Hematopoietic multipotent progenitor cell (in vitro differentiated cells): ENCODE results near the gene ATOH8. TPM values are rescaled to one million over a fixed set of nuclear protein-coding genes. Genes with fewer than 3 reads are reported as not detected.

Experiments
- DNase-seq, 3 donors: peaks; one replicate each; pipeline ENCODE4 v3.0.0-alpha.2; 2011 to 2015; ENCODE audit warnings: low read depth in 2 of 3, low spot score in 2 of 3
- total RNA-seq: library from RNA; depleted of rRNA; stranded (reverse); fragments of >200 nt; gene quantifications from one replicate; pipeline ENCODE4 v1.2.3, GENCODE V29; 2012

ATOH8 gene
- total RNA-seq, 1 donor = under 0.01 TPM

DNA sequence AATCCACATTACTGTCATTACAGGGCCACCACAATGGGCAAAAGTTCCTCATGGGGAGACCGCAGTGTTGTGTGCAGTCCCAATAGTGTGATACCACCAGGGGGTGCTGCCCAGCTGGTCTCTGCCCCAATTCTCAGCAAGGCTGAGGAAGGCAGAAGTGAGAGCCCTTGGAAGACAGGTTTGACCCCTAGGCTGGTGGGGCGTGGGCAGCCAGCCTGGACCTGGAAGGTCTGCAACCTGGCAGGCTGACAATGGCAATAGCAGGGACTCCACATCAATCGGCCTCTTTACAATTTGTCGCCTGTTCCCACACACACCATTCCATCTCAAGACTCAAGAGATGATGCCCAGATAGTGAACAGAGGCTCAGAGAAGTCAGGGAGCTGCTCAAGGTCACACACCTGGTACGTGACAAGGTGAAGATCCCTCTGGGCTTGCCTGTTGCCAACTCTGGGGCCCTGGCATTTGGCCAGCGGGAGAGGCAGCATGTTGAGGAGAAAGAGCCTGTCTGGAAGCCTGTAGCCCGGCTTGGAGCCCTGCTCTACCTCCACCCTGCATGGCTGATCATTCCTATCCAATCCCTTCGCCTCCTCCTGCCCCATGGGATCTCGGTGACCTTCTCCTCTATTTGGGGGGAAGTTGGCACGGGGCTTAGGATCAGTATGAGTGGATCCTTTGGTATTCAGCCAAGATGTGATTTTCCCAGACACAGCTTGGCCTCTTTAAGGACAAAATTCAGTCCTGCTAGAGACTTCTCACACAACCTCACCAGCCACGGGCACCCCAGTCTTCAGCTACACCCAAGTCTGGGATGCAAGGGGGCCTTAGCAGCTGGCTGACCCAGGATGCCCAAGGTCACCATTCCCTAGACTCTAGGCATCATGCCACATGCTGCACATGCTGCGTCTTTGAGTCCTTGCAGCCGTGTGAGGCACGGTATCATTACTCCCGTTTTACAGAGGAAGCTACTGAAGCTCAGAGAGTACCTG is 2.9 kb upstream of the ATOH8 start:
- peak; percentile 13 to 82 (median 73) for DNase-seq

DNA sequence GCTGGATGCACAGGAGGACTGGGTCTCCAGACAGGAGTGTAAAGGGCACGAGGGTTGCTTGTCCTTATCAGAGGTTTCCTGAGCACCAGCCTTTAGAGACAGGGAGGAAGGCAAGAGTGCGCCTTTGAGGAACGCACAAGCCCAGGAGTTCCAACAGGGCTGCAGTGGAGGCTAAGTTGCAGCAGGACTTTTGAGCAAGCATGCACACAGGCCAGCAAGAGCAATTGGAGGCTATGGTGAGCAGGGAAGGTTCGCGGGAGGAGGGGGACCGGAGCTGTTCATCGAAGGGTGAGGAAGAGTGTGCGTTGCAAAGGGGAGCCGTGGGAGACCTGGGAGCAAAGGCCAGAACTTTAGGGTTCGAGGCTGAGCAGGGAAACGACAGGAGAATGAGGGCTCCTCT is 2.2 kb upstream of the ATOH8 start:
- DNase-seq = peak in 1 of 3 donors; percentile 18

DNA sequence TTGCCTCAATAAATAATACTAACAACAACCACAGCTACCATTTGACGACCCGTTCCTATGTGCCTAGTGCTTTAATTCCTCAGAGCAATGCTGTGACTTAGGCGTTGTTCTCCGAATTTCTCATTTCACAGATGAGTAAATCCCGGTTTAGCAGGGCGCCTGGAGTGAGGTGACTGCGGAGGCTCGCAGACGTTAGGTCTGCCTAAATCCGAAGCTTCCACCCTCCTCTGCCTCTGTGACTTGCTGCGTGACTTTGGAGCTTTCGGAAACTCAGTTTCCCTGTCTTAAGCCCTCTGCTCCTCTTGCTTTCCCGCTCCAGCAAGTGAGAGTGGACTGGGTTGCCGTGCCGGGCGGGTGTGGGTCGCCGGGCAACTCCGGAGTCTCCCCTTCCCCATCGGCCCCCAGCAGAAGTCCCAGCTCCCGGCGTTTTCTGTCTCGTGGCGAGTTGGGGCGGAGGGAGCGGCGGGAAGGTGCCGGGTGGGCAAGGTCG is 711 bp upstream of the ATOH8 start:
- no peak for DNase-seq

DNA sequence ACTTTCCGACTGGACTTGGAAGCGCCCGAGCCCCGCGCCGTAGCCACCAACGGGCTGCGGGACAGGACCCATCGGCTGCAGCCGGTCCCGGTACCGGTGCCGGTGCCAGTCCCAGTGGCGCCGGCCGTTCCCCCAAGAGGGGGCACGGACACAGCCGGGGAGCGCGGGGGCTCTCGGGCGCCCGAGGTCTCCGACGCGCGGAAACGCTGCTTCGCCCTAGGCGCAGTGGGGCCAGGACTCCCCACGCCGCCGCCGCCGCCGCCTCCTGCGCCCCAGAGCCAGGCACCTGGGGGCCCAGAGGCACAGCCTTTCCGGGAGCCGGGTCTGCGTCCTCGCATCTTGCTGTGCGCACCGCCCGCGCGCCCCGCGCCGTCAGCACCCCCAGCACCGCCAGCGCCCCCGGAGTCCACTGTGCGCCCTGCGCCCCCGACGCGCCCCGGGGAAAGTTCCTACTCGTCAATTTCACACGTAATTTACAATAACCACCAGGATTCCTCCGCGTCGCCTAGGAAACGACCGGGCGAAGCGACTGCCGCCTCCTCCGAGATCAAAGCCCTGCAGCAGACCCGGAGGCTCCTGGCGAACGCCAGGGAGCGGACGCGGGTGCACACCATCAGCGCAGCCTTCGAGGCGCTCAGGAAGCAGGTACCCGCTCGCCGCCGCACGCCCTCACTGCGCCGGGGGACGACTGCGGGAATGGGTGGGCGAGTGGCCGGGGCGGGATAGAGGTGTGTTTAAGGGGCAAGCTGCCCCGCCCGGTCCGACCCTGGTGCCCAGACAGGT is 713 bp downstream of the ATOH8 start:
- peak in 2 of 3 donors; percentile 48 to 55 for DNase-seq

DNA sequence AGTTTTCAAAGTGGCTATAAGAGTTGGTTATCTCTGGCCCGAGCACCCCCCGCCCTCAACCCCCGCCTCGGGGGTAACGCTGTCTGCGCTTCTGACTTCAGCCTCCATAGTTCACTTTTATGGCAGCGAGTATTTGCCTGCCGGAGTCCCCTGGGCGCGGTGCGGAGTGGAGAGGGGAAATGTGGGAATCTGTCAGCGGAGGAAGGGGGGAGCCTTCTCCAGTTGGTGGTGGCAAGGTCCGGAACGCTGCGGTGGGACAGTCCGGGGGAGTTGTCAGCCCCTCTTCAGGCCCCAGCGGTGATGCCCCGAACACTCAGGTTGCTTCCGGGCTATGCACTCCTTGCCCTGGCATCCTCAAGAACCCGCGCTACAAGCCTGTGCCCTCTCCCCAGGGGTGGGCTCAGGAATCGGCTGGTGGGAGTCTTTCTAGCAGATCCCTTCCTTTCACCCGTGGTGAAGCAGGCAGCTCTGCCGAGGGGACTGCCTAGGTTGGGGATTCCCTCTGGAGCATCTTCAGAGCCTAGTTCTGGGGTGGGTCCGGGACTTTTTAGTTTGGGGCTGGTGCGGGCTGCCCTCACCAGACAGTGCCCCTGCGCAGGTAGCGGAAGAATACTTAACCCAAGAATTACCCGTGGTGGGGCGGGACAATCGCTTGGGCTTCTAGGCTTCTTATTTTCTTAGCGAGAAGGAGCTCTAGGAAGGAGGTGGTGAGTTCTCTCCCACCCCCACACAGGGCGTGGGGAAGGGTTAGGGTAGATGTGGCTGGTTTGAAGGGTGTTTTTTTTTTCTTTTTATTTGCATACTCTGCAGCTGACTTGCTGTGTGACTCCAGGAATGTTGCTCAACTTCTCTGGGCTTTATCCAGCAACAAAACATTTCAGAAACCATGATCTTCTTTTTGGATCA is 1.6 kb downstream of the ATOH8 start:
- DNase-seq = no peak

DNA sequence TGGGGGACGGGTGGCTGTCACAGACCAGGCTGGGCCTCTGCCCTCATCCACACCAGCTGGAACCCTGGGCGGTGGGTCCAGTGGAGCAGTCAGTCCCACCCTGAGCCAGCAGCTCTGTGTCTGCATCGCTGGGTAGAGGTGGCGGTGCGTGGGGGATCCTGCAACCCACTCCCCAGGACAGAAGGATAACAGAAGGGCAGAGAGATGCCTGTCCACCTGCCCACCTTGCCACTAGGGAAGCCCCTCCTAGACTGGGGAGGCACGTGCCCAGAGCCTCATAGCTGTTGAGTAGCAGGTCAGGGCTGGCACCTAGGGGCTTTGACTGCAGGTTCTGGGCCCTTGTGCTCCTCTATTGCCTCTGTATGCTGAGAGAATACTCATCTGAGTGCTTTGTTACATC is 2.4 kb downstream of the ATOH8 start:
- no peak for DNase-seq

DNA sequence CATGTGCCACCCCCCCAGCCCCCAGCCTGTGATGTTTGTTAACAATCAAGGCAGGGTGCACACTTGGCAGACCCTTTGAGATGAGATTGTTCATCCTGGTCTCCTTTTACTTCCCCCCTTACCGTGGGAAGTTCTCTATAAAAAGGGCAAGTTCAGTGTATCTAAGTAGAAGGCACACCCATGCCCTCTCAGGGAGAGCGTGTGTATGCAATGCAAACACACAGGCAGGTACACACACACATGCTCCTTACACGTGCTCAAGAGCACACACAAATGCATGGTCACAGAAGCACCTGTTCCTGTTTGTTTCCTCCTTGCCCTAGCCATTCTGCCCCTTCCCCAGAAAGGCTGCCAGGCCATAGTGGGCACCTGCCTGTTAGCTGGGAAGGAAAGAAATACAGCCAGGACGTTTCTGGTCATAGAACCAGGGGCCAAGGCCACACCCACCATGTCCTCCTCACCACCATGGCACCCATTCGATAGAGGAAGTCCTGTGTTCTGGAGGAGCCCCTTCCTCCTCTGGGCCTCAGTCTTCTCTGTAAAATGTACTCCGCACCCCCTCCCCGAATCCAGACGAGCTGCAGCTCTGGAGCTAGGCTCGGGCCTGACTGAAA is 3.1 kb downstream of the ATOH8 start:
- DNase-seq = no peak

DNA sequence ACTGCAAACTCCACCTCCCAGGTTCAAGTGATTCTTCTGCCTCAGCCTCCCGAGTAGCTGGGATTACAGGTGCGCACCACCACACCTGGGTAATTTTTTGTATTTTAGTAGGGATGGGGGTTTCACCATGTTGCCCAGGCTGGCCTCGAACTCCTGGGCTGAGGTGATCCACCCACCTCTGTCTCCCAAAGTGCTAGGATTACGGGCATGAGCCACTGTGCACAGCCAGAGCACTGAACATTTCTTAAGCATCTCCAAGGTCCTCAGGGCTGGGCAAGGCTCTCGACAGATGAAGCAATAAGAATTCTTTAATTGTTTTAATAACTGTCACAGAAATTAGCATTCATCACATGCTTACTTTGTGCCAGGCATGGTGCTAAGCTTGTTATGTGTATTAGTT is 4.1 kb downstream of the ATOH8 start:
- DNase-seq = no peak

DNA sequence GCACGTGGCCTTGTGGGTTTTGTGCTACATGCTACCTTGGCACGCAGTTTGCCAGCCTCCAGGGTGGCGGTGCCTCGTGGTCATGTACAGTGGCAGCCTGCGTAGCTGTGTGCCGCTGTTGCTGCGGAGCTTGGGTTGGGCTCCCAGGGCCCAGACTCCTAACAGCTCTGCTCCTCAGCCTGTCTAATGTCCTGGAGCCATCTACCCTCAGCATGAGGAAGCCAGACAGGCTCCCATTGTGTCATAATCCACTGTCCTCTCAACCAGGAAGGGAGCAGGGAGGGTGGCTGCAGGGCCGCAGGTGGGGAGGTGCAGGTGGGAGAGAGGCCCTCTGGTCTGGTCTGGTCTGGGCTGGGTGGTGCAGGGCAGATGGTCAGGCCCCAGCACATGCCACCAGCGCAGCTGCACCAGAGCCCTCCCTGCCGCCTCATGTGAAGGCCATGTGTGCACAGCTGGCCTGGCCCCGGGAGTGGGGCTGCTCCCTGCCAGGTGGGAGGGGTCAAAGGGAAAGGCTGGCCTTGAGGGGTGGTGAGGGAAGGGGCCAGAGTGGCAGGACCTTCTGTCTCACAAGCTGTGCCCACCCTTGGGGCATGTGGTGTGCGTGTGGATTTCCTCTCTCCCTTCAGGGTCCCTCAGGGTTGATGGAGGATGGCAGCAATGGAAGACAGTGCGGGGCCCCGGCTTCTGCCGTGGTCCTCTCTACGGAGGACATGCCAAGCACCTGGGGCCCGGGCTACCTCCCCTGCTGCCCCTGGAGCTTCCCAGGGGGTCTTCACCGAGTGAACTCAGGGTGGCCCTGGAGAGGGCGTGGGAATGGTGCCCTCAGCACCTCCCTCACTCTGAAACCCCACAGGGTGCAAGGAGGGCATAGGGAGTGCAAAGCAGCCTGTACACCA is 4.8 kb downstream of the ATOH8 start:
- DNase-seq = no peak

DNA sequence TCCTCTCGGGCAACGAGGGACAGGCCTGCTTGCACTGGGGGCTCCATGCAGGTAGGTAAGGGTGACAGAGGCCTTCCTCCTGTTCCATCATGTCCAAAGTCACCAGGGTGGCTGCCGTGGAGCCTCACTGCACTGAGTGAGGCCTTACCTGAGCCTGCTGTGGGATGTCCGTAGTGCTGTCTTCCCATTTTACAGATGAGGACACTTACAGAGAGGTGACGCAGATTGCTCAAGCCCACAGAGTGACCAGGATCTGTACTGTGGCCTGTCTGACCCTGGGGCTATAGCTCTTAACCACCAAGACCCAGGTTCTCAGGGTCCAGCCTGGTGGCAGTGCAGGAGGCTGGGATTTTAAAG is 5.4 kb downstream of the ATOH8 start:
- DNase-seq = no peak

DNA sequence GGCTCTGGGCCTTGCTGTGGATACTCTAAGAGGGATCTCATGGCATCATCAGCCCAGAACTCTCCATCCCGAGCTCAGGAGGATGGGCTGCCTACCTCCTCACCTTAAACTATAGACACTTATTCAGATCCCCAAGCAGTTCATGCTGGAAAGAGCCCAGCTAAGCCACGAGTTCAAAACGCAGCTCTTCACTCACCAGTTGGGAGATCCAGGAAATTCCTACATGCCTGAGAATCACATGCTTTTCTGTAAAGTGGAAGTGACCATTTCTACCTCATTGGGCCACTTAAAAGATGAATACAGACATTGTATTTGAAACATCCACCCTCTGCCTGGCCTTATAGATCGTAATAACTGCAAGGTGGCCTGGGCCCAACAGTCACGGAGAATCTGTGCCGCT is 6.6 kb downstream of the ATOH8 start:
- DNase-seq = no peak

DNA sequence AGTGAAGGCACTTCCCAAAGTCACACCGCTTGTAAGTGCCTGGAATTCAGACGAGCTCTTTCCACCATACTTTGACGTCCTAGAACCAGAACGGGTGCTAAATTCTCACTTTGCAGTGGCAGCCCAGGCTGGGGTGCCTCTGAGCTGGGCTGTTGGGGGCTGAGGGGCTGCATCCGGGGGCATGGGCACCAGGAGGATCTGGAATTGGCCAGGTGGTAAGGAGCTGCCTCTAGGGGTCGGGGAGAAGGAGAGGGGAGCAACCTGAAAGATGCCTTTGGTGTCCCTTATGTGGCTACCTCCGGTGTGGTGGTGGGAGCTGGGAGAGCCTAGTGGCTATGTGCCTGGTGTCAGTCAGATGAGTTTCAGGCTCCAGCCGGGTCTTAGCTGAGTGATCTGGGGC is 7.1 kb downstream of the ATOH8 start:
- DNase-seq = no peak

DNA sequence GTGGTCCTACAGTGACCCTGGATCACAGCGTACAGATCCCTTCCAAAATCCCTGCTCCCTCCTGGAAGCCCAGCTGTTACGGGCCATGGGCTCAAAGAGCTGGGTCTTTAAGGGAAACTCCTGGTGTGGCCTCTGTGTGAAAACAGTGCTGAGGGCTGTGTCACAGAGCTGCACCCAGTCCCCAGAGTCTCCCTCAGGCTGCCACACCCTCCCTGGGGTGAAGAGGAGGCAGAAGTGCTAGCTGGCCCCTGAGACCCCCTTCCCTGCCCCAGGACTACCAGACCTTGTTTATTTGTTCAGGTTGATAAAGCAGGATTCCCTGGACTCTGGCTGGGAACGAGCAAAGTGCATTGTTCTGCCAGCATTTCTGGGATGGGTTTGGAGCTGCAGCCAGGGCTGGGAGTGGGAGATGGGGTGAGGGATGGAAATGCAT is 7.7 kb downstream of the ATOH8 start:
- DNase-seq = no peak

DNA sequence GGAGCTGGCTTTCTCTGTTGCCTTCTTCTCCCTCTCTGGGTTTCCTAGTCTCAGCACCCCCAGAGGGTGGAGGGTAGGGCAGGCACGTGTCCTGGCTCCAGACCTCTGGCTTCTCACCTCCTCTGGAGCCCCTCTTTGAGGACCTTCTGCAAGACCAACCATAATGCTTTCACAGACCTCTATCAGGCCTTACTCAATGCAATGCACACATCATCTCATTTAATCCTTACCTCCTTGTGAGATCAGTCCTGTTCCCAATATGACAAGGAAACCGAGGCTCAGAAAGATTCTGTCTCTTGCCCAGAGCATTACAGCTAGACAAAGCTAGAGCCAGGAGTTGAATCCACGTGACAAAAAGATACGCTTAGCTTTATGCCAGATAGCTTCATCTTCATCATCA is 8.2 kb downstream of the ATOH8 start:
- DNase-seq = no peak

DNA sequence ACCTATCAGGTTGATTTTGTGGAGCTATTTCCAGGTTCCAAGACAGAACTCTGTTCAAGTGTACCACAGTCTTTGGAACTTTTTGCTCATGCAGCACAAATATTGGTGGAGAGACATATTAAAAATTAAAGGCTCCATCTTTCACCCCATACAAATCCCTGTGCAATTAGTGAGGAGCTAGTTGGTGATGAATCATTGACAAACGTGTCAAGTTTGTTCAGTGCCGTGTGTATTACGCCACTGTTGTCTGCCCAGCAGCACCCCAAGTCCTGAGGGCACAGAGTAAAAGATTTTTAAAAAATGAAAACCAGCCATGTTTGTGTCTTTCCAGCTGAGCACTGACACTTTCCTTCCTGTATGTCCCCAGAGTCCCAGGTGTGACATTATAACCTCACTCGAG is 9.3 kb downstream of the ATOH8 start:
- no peak for DNase-seq

DNA sequence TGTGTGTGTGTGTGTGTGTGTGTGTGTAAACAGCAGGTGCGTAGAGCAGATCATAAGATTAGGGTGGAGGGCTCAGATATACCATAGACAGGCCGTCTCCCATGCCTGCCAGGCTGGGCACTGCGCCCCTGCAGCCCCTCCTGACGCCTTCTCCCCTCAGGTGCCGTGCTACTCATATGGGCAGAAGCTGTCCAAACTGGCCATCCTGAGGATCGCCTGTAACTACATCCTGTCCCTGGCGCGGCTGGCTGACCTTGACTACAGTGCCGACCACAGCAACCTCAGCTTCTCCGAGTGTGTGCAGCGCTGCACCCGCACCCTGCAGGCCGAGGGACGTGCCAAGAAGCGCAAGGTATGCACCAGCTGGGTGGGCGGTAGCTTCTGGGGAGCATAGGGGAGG is 10.0 kb downstream of the ATOH8 start:
- no peak for DNase-seq

DNA sequence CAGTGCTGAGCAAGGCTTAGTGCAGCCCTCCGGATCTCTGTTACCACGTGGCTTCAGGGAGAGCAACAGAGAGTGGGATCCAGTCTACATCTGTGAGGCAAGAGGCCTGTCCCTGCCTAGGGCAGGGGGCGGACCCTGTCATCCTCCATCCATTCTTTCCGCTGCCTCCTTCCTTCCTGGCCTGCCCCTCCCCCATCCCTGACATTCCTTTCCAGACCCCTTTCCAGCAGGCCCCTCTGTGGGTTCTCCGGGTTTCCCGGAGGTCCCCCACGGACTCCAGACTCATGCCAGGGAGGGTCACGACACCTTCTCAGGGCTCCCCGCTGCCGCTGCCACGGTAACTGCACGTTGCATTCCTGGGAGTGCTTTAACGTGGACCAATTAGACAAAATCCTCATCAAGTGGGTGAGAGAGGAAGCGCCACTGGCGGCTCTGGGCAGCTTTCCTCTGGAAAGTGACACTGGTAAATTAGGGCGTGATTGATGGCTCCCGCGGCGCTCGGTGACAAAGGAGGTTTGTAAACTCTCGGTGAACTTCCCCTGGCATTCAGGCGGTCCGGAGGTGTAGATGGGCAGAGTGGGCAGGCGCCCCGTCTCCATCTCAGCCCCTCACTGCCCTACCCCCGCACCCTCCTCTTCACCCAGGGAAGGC is 11.4 kb downstream of the ATOH8 start:
- DNase-seq = peak in 2 of 3 donors; percentile 24 to 56

DNA sequence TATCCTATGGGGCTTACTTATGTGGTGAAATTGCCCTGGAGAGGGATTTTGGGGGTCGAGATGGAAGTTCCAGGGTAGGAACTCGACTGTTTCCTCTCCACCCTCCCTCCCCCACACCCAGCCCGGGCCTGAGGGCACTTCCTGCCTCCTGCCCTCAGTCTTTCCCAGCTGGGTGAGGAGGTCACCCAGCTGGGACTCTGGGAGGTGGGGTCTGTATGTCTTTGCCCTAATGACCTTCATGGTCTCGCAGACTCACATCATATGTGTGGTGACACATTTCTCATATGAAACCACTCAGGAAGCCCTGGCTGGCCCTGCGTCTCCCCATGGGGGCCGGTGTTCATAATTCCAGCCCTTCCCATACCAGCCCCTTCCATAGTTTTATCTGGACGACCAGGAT is 12.4 kb downstream of the ATOH8 start:
- no peak for DNase-seq
